ELR (cell line): ENCODE data around the gene GBP3.
"Not testable (repeated sequence)": the region's sequence is repeated elsewhere in the genome, so short reads cannot be mapped to it uniquely, and the experiment has no call there.

Experiments used
- DNase-seq: peaks from one replicate; pipeline ENCODE4 v3.0.0-alpha.2; 2015; ENCODE audit warnings: low read depth

The GBP3 gene

GRCh38 chr1:89022167-89022959, at the start of gene GBP3:
Gene GBP3, minus strand, starts transcription at chr1:89022866. Its CDS starts 2,145 bp downstream, at chr1:89020721.
- peak; percentile 81 for DNase-seq

DNA sequence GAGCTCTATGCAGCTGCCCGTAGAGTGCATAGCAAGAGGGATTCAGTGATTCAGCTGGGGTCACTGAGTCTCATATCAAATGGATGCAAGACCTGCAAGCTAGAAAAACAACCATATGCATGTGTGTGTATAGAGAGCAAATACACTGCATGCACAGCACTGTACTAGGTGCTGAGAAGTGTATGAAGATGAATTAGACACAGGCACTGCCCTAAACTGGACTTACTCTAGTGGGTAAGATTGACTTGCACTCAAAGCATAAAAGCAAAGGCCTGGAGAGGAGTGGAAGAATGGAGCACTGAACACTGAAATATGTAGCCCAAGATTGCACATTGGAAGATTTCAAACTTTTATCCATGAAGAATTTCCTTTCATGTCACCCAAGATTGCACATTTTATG, 47.8 kb upstream of the GBP3 start:
- no peak for DNase-seq

- no peak for DNase-seq
Observed at GRCh38 chr1:89069951-89070350, 47.3 kb upstream of the GBP3 start.

DNA sequence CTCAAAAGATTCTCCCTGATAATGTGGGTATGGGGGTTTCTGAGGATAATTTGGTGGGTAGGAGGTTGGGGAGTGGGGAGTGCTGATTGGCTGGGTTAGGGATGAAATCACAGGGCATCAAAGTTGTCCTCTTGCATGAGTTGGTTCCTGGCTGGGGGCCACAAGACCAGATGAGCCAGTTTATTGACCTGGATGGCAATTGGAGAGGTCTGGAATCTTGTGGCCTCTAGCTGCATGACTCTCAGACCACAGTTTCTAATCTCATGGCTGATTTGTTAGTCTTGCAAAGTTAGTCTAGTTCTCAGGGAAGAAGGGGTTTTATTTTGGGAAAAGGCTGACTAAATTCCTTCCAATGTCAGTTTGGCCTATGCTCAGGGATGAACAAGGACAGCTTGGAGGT, 45.6 kb upstream of the GBP3 start:
- peak; percentile 61 for DNase-seq

DNA sequence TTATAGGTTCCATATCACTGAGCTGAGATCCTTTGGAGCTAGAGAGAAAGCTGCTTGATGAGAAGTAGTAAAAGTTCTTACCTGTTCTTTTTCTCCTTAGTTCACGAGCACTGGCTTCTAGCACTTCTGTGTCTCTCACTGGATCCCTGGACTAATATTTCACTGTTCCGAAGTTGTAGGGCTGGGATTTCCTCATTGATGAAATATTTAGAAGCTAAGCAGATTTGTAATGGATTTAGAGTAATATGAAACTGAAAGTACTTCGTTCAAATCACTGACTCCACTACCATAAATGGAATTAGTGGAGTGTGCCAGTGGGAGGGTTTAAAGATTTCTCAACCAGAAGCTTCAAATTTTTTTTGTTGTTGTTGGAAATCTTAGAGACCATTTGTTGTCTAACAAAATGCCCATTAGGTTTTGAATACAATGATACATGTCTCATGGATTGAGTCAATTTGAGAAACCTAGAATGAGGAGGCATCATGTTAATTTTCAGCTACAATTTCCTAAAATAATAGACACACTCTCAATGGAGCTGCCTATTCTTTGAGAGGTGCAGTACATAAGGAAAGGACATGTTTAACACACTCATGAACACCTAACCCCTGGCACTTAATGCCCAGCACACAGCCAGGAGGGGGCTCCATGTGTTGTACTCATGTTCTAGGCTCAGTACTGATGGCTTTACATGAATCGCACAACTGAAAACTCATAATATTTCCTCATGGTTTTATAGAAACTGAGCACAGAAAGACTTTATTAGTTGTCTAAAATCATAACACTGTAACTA, 42.6 kb upstream of the GBP3 start, which contains the start of gene GBP1:
Gene GBP1 (minus strand): TSS at position 130 of the 790 bp plus-strand sequence. CDS start 1,974 bp downstream, outside the sequence.
- DNase-seq = peak; percentile 73

DNA sequence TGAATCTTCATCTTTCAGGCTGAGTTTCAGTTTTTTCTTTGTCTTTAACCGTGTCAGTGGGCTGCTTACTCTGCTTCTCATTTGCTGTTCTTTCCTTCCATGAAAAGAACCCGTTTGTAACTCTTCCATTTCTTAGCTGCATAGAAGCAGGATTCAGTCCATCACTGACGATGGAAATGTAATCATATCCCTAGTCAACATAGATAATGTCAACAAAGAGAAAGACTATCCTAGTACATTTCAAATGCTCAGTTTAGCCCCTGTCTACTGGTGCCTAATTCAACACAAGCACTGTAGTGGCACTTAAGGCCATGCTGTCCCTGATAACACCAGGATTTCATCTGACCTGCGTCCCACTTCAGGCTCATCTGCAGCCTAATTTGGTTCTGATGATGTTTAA, 42.0 kb upstream of the GBP3 start:
- peak; percentile 10 for DNase-seq

GRCh38 chr1:89063094-89063493, 40.4 kb upstream of the GBP3 start:
- no peak for DNase-seq

DNA sequence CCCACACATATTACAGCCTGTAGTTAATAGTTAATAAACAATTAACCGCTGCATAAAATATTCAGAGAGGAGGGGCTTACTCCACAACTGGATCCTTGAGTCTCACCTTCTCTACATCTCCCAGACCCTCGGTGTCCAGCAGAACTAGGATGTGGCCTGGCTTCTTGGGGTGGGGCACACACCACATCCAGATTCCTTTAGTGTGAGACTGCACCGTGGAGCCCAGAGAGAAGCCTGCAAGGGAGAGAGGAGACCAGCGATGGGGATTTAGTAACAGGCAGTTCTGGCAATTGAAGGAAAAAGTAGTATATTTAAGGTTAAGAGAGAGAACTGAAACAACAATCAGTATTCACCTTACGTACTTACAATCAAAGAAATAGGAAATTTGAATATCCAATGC, 37.4 kb upstream of the GBP3 start:
- DNase-seq = peak; percentile 67

DNA sequence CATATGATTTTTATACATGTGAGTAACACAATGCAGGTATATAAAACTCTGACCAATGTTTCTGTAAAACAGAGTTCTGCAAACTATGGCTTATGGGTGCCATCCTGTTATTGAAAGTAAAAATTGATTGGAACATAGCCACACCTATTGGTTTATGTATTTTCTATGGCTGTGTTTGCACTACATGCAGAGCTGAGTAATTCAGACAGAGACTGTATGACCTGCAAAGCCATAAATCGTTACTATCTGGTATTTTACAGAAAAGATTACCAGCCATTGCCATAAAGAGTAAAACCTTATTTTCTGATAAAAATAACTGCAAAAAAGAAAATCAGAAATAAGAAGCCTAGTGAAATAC, 29.3 kb upstream of the GBP3 start:
- no peak for DNase-seq

DNA sequence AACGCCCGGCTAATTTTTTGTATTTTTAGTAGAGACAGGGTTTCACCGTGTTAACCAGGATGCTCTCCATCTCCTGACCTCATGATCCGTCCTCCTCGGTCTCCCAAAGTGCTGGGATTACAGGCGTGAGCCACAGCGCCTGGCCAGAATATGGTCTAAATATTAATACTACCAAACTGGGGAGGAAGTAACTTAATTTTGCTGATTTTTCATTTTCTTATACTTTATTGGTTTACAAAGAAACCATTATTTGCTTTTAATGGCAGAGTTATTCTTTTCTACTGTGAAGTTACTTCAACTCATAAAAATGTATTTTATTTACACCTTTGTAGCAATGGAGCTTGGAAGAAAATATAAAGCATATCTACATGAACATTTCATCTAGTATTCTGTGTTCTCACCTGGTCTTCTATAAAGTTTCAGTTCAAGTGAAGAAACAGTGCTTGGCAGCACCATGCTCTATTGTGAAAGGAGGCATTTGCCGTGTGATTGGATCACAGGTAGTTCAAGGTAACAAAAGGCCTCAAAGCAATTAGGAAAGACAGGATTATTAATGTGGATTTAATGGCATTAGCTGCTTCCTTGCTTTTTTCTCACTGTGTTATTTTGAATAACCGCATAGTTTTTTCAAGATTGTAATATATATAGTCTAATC, 28.8 kb upstream of the GBP3 start:
- no peak for DNase-seq

DNA sequence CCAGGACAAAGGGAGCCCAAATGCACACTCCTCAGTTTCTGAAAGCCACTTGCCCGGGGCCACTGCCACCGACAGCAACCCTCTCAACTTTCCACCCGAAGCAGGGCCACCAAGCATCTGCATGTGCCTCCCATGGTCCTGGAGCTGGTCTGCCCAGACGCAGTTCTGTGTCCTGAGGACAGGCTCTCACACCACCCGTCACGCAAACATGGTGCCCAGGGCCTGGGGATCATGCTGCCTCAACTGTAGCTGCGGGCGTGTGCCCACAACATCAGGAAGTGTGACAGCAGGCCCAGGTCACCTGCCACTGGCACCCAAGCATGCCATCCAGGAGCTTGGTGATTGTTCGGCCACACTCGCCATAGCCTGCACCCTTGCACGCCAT, 28.0 kb upstream of the GBP3 start:
- DNase-seq = no peak

DNA sequence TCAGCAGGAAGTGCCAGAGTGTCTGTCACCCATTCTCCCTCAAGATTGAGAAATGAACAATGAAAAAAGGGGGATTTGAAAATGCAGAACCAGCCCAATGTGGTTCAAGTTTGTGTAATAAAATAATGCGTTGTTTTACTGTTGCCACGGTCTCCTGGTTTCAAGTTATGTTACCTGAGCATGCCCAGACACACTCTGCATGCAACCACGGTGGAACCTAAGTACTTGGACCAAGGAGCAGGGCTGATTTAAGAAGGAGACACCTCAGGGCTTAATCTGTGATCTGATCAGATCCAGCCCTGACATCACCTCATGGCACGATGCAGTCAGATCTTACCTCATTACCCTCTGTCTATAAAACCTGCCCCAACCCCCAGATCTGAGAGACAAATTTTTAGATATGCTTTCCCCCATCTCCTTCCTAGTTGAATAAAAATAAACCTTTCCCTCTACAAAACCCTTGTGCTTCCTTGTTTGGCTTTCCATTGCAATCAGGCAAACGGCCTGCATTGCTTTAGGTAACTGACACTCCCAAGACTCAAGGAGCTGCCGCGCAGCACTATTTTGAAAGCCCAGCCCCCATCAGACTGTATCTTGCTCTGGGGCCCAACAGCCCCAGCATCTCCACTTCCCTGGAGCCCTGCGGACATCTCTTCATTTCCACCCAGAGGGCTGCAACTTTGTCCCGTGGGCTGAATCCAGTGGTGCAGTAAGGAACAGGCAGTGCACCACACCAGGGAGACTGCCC, 27.4 kb upstream of the GBP3 start:
- not testable (repeated sequence) for DNase-seq

DNA sequence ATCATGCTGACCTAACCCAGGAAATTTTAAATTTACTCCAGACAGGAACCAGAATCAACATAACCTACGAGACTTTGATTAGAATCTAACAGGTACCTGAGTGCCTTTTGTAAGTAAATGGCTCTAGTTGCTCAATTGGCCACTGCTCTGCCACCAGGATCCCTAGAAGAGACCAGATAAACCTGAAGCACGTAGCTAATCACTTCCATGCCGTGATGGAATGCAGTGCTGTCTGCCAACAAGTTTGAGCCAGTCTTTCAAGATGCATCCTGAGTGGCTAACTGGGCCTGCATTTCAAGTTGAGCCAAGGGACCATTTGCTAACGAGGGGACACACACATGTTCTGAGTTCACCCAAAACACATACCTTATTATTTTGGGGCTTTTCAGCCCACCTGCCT, 26.5 kb upstream of the GBP3 start:
- DNase-seq = not testable (repeated sequence)

DNA sequence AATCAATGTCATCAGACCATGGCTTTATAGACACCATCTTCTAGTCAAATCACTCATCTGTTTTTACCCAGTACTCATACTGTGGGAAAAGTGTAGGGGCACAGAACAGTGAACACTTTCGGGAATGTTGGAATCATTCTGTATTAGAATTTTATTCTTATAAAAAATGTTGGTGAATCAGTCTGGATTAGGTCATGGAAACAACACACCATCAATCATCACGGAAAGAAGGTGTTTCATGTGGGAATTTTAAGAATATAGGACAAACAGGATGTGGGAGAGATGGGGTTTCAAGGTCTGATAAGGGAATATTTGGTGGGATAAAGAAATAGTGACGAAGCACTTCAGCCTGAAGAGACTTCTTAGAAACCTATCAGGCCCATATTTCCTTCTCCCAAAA, 25.1 kb upstream of the GBP3 start:
- peak; percentile 45 for DNase-seq

DNA sequence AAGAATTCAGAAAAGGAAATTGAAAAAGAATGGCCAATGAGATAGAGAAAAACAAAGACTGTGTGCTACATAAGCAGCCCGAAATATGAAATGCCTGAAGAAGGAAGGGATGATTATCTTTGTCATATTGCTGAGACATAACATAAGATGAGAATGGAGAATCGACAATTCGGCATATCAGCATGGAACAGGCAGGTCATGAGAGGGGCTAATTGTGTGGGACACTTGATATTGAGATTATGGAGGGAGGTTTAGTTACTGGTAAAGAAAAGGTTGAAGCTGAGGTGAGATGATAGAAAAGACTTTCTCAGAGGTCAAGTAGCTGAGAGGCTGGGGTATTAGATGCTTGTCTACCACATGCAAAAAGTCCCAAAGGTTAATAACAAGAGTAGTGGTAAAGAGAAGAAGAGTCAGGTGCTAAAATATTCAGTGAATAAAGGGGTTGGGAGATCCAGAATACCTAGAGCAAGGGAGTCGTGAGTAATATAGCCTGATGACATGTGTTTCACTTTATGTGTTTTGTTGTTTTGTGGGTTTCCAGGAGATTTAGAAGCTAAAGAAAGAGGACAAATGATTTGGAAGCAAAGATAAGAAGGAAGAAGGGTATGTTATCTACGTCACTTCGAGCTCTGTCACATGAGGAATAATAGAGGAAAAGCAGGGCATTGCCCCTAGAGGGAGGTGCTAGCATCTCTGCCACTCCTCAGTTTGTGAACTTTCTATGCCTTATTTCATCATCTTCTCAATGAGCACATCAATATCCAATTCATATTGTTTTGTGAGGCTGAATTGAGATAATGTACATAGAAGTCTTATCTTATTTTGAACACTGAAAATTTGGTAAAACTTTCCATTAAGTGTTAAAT, 23.9 kb upstream of the GBP3 start:
- not testable (repeated sequence) for DNase-seq

GRCh38 chr1:89044970-89045721, 22.5 kb upstream of the GBP3 start:
- DNase-seq = no peak

DNA sequence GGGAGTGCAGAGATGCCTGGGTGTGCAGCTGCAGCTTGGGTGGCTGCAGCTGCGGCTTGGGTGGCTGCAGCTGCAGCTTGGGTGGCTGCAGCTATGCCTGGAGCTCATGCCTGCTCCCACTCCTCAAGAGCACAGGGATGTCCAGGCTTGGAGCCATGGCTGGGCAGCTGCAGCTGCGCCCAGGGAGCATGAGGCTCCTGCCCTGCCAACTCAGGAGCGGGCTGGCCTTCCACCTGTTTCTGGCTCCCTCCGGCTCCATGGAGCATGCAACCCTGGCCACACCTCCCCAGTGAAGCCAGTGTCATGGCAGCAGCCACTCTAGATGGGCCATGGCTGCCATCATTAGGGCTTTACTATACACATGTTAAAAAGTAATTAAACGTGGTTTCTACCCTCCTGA, 21.3 kb upstream of the GBP3 start:
- DNase-seq = no peak

GRCh38 chr1:89042491-89042890, 19.8 kb upstream of the GBP3 start:
- DNase-seq = no peak

GRCh38 chr1:89041721-89042120, 19.1 kb upstream of the GBP3 start:
- no peak for DNase-seq

DNA sequence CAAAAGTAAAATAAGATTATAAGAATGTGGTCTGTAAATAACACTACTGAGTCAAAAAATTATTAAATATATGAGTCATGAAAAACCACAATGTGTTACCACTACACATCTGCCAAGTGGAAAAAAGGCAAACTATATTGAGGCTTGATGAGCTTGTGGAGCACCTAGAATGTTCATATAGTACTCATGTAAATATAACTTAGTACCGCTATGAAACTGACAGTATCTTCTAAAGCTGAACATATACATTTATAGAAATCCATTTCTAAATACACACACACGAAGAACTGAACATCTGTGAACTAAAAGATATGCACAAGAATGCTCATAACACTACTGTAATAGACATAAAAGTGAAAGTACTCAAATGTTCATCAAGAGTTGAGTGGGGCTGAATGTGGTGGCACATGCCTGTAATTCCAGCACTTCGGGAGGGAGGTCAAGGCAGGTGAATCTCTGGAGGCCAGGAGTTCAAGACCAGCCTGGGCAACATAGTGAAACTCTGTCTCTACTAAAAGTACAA, 18.5 kb upstream of the GBP3 start:
- peak; percentile 84 for DNase-seq
